ENCODE data around the gene ASIP. TPM values are rescaled to one million over a fixed set of nuclear protein-coding genes. Genes with fewer than 3 reads are reported as not detected.
"Not testable (repeated sequence)": the region's sequence is repeated elsewhere in the genome, so short reads cannot be mapped to it uniquely, and the experiment has no call there.

ASIP gene
- total and polyA plus RNA-seq, 3 donors from 2014 or later, result 0.65 to 2.1 TPM; not detected in 1

DNA sequence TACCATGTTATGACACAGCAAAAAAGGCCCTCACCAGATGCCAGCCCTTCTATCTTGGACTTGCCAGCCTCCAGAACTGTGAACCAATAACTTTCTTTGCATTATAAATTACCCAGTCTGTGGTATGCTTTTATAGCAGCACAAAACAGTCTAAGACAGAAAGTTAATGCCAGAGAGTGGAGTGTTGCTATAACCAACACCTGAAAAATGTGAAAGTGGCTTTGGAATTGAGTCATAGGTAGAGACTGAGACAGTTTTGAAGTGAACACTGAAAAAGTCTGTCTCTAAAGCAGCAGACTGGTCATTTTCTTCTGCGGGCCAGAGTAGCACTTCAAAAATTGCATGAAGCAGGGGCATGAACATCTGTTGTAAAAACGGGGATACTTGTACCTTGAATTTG is 28.0 kb upstream of the ASIP start:
- TF ChIP-seq, protein P1, sequence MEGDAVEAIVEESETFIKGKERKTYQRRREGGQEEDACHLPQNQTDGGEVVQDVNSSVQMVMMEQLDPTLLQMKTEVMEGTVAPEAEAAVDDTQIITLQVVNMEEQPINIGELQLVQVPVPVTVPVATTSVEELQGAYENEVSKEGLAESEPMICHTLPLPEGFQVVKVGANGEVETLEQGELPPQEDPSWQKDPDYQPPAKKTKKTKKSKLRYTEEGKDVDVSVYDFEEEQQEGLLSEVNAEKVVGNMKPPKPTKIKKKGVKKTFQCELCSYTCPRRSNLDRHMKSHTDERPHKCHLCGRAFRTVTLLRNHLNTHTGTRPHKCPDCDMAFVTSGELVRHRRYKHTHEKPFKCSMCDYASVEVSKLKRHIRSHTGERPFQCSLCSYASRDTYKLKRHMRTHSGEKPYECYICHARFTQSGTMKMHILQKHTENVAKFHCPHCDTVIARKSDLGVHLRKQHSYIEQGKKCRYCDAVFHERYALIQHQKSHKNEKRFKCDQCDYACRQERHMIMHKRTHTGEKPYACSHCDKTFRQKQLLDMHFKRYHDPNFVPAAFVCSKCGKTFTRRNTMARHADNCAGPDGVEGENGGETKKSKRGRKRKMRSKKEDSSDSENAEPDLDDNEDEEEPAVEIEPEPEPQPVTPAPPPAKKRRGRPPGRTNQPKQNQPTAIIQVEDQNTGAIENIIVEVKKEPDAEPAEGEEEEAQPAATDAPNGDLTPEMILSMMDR (IDR thresholded peaks at IDR 0.05), result no peak
- no peak for TF ChIP-seq POLR2A (IDR thresholded peaks at IDR 0.05)
- intact Hi-C loops (cut with DNase I; ENCODE audit: low total_unique reads), result no loop called here
- Histone ChIP-seq H3K4me3 (no peak overlapping the region), H3K36me3 (ENCODE audit: low read depth, missing control alignments) (no peaks in the 10 kb centered on the region), H3K27me3 (no peaks in the 10 kb centered on the region), H3K9me3 (no peaks in the 10 kb centered on the region), H3K27ac (no peak overlapping the region), H3K4me1 (peaks cover 12% of the 10 kb centered on the region)
- 89 to 92% methylated on average over 2 of the region's 2 CpGs for WGBS, 2 donors
- DNase-seq, result no peak

DNA sequence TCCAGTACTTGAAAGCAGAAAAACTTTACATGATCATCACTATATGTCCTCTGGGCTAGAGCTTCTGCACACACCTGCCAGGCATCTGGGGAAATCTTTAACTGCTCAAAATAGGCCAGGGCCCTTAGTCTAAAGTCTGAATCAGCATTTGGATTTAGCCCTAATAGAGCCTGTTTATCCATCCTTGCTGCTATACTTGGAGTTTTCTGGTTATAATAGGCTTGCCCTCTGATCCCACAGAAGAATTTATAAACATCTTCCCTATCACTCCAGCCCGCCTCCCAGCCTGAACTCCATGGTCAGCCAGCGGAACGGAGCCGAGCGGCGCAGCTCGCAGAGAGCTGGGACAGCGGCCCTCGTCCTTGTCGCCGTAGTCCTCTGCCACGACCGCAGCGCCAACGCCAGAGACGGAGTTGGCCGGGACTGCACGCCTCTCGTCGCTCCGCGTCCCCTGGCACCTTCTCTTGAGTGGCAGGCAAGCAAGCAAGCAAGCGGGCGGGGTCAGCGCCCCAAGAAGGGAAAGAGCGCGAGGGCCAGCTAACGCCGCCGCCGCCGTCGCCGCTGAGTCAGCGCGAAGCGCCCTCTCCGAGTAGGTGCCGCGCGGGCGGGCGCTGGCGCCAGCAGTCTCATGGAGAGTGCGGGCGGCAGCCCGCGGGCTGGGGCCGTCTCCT is 25.4 kb upstream of the ASIP start:
- Histone ChIP-seq H3K9me3 (no peaks in the 10 kb centered on the region), H3K27me3 (no peaks in the 10 kb centered on the region), H3K4me1 (peaks cover 6% of the 10 kb centered on the region), H3K27ac (peak overlapping the region; percentile 67 to 84), H3K36me3 (ENCODE audit: low read depth, missing control alignments) (no peaks in the 10 kb centered on the region), H3K4me3 (peak overlapping the region; percentile 58 to 62)
- WGBS, 2 donors, result 0% methylated on average over 21 to 49 of the region's 49 CpGs
- DNase-seq, result peak; percentile 89
- intact Hi-C loops (cut with DNase I; ENCODE audit: low total_unique reads), result no loop called here
- no peak for TF ChIP-seq POLR2A (IDR thresholded peaks at IDR 0.05)
- TF ChIP-seq, protein P1 (IDR thresholded peaks at IDR 0.05), result no peak

DNA sequence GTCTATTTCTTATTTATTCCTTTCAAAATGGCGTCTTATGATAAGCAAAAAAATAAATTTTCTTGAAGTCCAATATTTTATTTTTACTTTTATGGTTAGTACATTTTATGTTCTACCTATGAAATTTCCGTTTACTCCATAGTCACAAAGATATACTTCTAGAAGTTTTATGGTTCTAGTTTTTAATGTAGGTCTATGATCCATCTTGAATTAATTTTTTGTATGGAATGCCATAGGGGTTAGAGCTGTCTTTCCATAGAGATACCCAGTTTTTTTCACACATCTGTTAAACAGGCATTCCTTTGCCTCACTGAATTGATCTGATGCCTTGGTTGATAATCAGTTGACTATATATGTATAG is 24.9 kb upstream of the ASIP start:
- no peak for TF ChIP-seq POLR2A (IDR thresholded peaks at IDR 0.05)
- TF ChIP-seq, protein P1 (IDR thresholded peaks at IDR 0.05), result no peak
- Histone ChIP-seq H3K27ac (peak overlapping the region; percentile 67 to 84), H3K36me3 (ENCODE audit: low read depth, missing control alignments) (no peaks in the 10 kb centered on the region), H3K9me3 (no peaks in the 10 kb centered on the region), H3K4me1 (peaks cover 6% of the 10 kb centered on the region), H3K4me3 (peak overlapping the region; percentile 58 to 62), H3K27me3 (no peaks in the 10 kb centered on the region)
- DNase-seq, result no peak
- intact Hi-C loops (cut with DNase I; ENCODE audit: low total_unique reads), result no loop called here
- 5 to 10% methylated on average over 2 of the region's 2 CpGs for WGBS, 2 donors

DNA sequence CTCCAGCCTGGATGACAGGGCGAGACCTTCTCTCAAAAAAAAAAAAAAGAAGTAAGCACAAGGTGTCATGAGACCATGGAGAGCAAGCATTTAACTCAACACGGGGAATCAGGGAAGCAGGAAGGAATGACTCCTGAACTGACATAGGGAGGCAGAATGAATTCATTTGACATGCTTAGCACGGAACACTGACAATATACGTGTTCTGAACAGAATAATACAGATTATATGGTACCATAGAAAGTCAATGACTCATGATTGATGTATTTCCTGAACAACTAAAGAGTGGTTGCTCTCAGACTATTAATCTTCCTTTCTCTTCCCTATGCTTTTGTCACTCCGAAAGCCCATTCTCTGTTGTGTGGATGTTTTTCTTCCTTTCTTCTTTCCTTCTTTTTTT is 20.7 kb upstream of the ASIP start:
- 85 to 88% methylated on average over 5 of the region's 5 CpGs for WGBS, 2 donors
- Histone ChIP-seq H3K4me3 (no peak overlapping the region), H3K36me3 (ENCODE audit: low read depth, missing control alignments) (no peaks in the 10 kb centered on the region), H3K9me3 (no peaks in the 10 kb centered on the region), H3K27me3 (no peaks in the 10 kb centered on the region), H3K27ac (no peak overlapping the region), H3K4me1 (peaks cover 2% of the 10 kb centered on the region)
- DNase-seq, result no peak
- intact Hi-C loops (cut with DNase I; ENCODE audit: low total_unique reads), result no loop called here
- no peak for TF ChIP-seq POLR2A (IDR thresholded peaks at IDR 0.05)
- TF ChIP-seq, protein P1 (IDR thresholded peaks at IDR 0.05), result no peak

DNA sequence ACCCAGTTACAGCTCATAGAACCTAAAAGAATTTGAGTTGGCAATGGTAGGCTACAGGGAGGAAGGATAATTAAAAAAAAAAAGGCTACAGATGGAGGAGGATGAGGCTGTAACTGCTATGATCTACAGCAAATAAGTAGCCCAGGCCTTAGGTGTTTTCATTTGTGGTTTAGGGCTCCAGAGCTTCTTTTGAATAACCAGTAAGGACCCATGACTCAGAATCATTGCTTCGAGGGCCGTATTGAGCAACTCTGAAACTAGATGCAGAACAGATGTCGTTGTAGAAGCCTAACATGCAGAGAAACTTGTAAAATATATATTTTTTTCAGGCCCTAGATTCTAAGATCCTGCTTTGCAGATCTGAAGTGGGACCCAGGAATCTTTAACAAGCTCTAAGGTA is 19.0 kb upstream of the ASIP start:
- TF ChIP-seq, protein P1 (IDR thresholded peaks at IDR 0.05), result no peak
- TF ChIP-seq POLR2A (IDR thresholded peaks at IDR 0.05), result no peak
- WGBS, 2 donors, result 43 to 73% methylated on average over 3 of the region's 3 CpGs

DNA sequence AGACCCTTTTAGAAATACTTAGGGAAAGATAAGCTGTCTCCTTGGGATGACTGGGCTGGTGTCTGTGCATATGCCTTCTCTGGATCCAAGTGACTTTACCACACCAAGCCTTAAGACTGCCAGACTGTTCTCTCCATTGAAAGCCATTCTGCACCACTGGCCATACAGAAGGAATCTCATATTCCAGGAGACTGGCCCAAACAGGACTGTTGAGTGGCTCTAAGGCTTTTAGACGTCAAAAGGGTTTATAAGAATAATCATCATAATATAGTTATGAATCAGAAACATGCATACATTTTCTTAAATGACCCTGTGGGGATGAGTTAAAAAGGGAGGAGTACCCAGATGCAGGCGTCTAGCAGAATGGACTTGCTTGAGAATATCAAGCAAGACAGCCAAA is 17.0 kb upstream of the ASIP start:
- WGBS, 2 donors, result 77 to 89% methylated on average over 2 of the region's 2 CpGs

More for the DNA sequence above, 19.0 kb upstream of the ASIP start:
- Histone ChIP-seq H3K4me3 (no peak overlapping the region), H3K4me1 (no peaks in the 10 kb centered on the region), H3K27ac (no peak overlapping the region), H3K36me3 (ENCODE audit: low read depth, missing control alignments) (no peaks in the 10 kb centered on the region), H3K27me3 (no peaks in the 10 kb centered on the region), H3K9me3 (no peaks in the 10 kb centered on the region)
- no peak for DNase-seq
- intact Hi-C loops (cut with DNase I; ENCODE audit: low total_unique reads), result no loop called here

More for the DNA sequence above, 17.0 kb upstream of the ASIP start:
- H3K27ac ChIP-seq; DNase-seq; H3K36me3 ChIP-seq (ENCODE audit: low read depth, missing control alignments); H3K4me1 ChIP-seq; H3K9me3 ChIP-seq; intact Hi-C loops (cut with DNase I; ENCODE audit: low total_unique reads); H3K4me3 ChIP-seq; H3K27me3 ChIP-seq: not testable (repeated sequence)
